HepG2 (cell line): ENCODE measurements around the gene C14orf119. TPM values are rescaled to one million over a fixed set of nuclear protein-coding genes. Genes with fewer than 3 reads are reported as not detected.

Experiments used
- ATAC-seq: fragments of 200-7000 bp; cut with Tn5 transposase; 3 replicates; pipeline ENCODE4 v1.9.1; 2020; ENCODE audit warnings: mild to moderate bottlenecking, moderate library complexity
- BruUV-seq: library from RNA; stranded (reverse); fragments of 400-500 nt; replicated peaks from 2 replicates; lab custom pipeline; 2021; lab: Mats Ljungman, UMichigan
- CTCF ChIA-PET: fragments of 300-600 bp; formaldehyde crosslinking; extraction: SDS; loops from one replicate; lab custom pipeline; 2021; ENCODE audit warnings: low total read pairs, inconsistent platforms, low intra/inter-chr PET ratio; lab: Yijun Ruan, JAX
- POLR2A ChIA-PET: fragments of 350-600 bp; sonication (Branson Sonifier 250); formaldehyde crosslinking; loops from one replicate; lab custom pipeline; 2020; ENCODE audit warnings: antibody characterized with exemption, inconsistent platforms; lab: Yijun Ruan, JAX
- DNase-seq: peaks from one replicate; pipeline ENCODE4 v3.0.0-alpha.2; 2015; ENCODE audit warnings: low spot score
- FAIRE-seq: peaks from 3 replicates; lab custom pipeline; 2011; peaks lifted over from hg19 to GRCh38; lab: Jason Lieb, UNC
- H2AFZ ChIP-seq: one replicate; pipeline ENCODE4 v1.6.1; 2011; ENCODE audit warnings: low read length, inconsistent platforms
- H3K27ac ChIP-seq: fragments of 300-600 bp; 3 replicates; pipeline ENCODE4 v1.8.0; 2011; ENCODE audit warnings: mixed run types, mild to moderate bottlenecking, mixed read lengths, low read length, inconsistent platforms; ENCODE audit not compliant: insufficient read depth; ENCODE audit errors: extremely low read length
- H3K27me3 ChIP-seq, 2 experiments: fragments of 200-600 bp in 1 of 2; 2 replicates in 1 of 2; 3 replicates in 1 of 2; pipeline versions ENCODE4 v1.6.0 to v1.8.0; 2011; ENCODE audit warnings: low read length in 2 of 2, mild to moderate bottlenecking in 2 of 2, moderate library complexity in 2 of 2, inconsistent platforms in 1 of 2; ENCODE audit not compliant: insufficient read depth in 2 of 2, control insufficient read depth in 1 of 2
- H3K36me3 ChIP-seq, 2 experiments: fragments of 200-600 bp in 1 of 2; replicated peaks in 1 of 2; 2 replicates in 1 of 2; 3 replicates in 1 of 2; pipeline versions ENCODE4 v1.5.1 to v1.8.0; 2011; ENCODE audit warnings: low read length in 2 of 2, inconsistent platforms in 1 of 2; ENCODE audit not compliant: insufficient read depth in 2 of 2, control insufficient read depth in 1 of 2
- H3K4me1 ChIP-seq: 2 replicates; pipeline ENCODE4 v1.5.1; 2012; ENCODE audit warnings: low read length, inconsistent platforms; ENCODE audit not compliant: insufficient read depth
- H3K4me2 ChIP-seq: 2 replicates; pipeline ENCODE4 v1.6.0; 2011; ENCODE audit warnings: low read depth, low read length, inconsistent platforms
- H3K4me3 ChIP-seq, 3 experiments: fragments of 200-600 bp in 1 of 3; sonication (generic), shearing (Covaris generic) in 1 of 3; replicated peaks in 1 of 3; 2 replicates each; pipeline ENCODE4 v1.5.1; 2011 to 2016; ENCODE audit warnings: low read length in 3 of 3, inconsistent platforms in 2 of 3, low read depth in 2 of 3, mild to moderate bottlenecking in 2 of 3, control low read depth in 1 of 3, mixed read lengths in 1 of 3; ENCODE audit not compliant: insufficient read depth in 1 of 3
- H3K79me2 ChIP-seq: one replicate; pipeline ENCODE4 v1.6.1; 2011; ENCODE audit warnings: low read length, inconsistent platforms; ENCODE audit not compliant: insufficient read depth
- H3K9ac ChIP-seq: 2 replicates; pipeline ENCODE4 v1.6.0; 2011; ENCODE audit warnings: mild to moderate bottlenecking, low read depth, low read length, inconsistent platforms; ENCODE audit not compliant: insufficient read depth
- H3K9me3 ChIP-seq: 2 replicates; pipeline ENCODE4 v1.5.1; 2012; ENCODE audit warnings: mild to moderate bottlenecking, low read length
- H4K20me1 ChIP-seq: 2 replicates; pipeline ENCODE4 v1.6.0; 2011; ENCODE audit warnings: inconsistent platforms, mild to moderate bottlenecking, low read length, moderate library complexity; ENCODE audit not compliant: insufficient read depth
- AHR ChIP-seq: IDR thresholded peaks from 2 replicates; pipeline ENCODE4 v1.6.1; 2018; ENCODE audit warnings: missing genetic modification reagents, missing compliant biosample characterization
- ARID4A ChIP-seq: sonication (generic); formaldehyde crosslinking; IDR thresholded peaks from 2 replicates; pipeline ENCODE4 v1.5.0; 2020; ENCODE audit warnings: mild to moderate bottlenecking, missing genetic modification reagents, borderline replicate concordance
- MBD4 ChIP-seq: IDR thresholded peaks from 2 replicates; pipeline ENCODE4 v1.6.1; 2012; ENCODE audit warnings: low read length, inconsistent platforms, borderline replicate concordance
- POLR2G ChIP-seq: fragments of 200-400 bp; formaldehyde crosslinking; IDR thresholded peaks from 2 replicates; pipeline ENCODE4 v1.6.1; 2018; ENCODE audit warnings: mild to moderate bottlenecking, low read depth, low read length, moderate library complexity
- SALL2 ChIP-seq: sonication (generic); formaldehyde crosslinking; IDR thresholded peaks from 2 replicates; pipeline ENCODE4 v1.8.1; 2023; ENCODE audit warnings: mild to moderate bottlenecking, missing genetic modification reagents, inconsistent platforms
- TP53 ChIP-seq: sonication (generic); formaldehyde crosslinking; conservative IDR thresholded peaks from 2 replicates; pipeline ENCODE4 v1.4.0; 2020; ENCODE audit warnings: missing genetic modification reagents
- ZNF282 ChIP-seq: fragments of 450-650 bp; IDR thresholded peaks from 2 replicates; pipeline ENCODE4 v1.6.1; 2018; ENCODE audit not compliant: partially characterized antibody
- WGBS: methylation state at CpG from one replicate; pipeline ENCODE4 v1.1.6; 2017; ENCODE audit warnings: low lambda C conversion rate; 5-methylcytosine and 5-hydroxymethylcytosine counted together
- in situ Hi-C: cut with HindIII; loops from 2 replicates; pipeline ENCODE4 v1.10.0; 2017; ENCODE audit warnings: low pct_unique_long_range_greater_than_20kb; ENCODE audit not compliant: extremely low pct_ligation_motif_present
- intact Hi-C: fragments of 100-400 bp; cut with micrococcal nuclease; formaldehyde crosslinking; loops from one replicate; pipeline ENCODE4 v1.10.0; 2022; ENCODE audit not compliant: unreplicated experiment
- polyA plus RNA-seq, 8 experiments: library from polyadenylated mRNA; depleted of rRNA in 3 of 8; stranded (reverse) in 7 of 8; unstranded in 1 of 8; fragments of >200 nt; fragmentation: Illumina TruSeq in 4 of 8; extraction: Trizol in 4 of 8; gene quantifications; 2 replicates each; pipeline versions ENCODE4 v1.2.1 to v1.2.3, GENCODE V29; 2011 to 2016; ENCODE audit warnings: low read depth in 4 of 8, missing spikeins in 1 of 8, mixed read lengths in 1 of 8; ENCODE audit not compliant: insufficient read depth in 1 of 8
- total RNA-seq, 5 experiments: library from RNA; depleted of rRNA; stranded (reverse); fragments of >200 nt; fragmentation: Illumina TruSeq; extraction: Trizol; gene quantifications; 2 replicates each; pipeline ENCODE4 v1.2.3, GENCODE V29; 2016; ENCODE audit warnings: low read depth in 1 of 5
- TF ChIP-seq, protein P1 (sequence below): sonication (generic); formaldehyde crosslinking; IDR thresholded peaks from 2 replicates; pipeline ENCODE4 v1.4.0; 2020; ENCODE audit warnings: missing genetic modification reagents, mild to moderate bottlenecking, borderline replicate concordance
- TF ChIP-seq, protein P2 (sequence below): sonication (generic); formaldehyde crosslinking; IDR thresholded peaks from 2 replicates; pipeline ENCODE4 v1.4.0; 2020; ENCODE audit warnings: mild to moderate bottlenecking, missing genetic modification reagents
- TF ChIP-seq, protein P3 (sequence below): sonication (generic); formaldehyde crosslinking; IDR thresholded peaks from 2 replicates; pipeline ENCODE4 v1.4.0; 2020; ENCODE audit warnings: mild to moderate bottlenecking, missing genetic modification reagents

Gene C14orf119
- total and polyA plus RNA-seq, 2 of the 13 experiments (the other 11 are each of a cell fraction or from before 2014, with no cell fraction given) = 117 to 206 TPM

DNA sequence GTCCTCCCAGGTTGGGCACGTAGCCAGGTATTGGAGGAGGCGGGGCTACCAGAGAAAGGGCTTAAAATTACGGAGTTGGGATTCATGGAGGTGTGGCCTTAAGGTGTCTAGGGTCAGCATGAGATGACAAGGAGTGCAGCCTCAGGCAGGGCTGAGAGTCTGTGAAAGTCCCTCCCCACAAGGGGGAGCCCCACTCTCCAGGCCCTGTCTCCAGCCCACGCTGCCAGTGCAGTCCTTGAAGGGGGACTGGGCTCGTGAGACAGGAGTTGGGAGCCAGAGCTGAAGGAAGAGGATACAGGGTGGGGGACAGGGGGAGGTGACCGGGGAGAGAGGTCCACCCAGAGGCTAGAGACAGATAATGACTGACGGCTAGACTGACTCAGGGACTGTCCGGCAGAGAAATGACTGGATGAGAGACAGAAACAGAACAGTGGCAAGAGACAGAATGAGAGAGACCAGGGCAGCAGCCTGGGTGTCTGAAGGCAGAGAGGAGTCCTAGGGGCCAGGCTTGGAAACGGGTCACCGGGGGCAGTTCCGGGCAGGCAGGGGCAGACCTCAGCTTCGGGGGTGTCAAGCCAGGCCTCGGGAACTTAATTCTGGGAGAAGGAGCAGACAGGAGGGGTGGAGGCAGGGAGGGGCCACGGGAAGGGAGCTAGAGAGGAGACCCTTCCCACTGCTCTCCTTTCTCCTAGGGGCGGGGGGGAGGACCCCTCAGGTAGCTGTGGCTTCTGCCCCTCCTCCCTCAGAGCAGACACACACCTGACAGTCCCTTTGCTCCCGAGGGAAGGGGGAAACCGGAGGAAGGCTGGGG lies 39.0 kb upstream of the C14orf119 start (continued):
- TF ChIP-seq MBD4 (no peak), POLR2G (no peak), AHR (CRISPR knock-in tag) (0 out of 2 replicates have a peak, but pooled peaks have one; percentile 38)
- TF ChIP-seq, protein P1, sequence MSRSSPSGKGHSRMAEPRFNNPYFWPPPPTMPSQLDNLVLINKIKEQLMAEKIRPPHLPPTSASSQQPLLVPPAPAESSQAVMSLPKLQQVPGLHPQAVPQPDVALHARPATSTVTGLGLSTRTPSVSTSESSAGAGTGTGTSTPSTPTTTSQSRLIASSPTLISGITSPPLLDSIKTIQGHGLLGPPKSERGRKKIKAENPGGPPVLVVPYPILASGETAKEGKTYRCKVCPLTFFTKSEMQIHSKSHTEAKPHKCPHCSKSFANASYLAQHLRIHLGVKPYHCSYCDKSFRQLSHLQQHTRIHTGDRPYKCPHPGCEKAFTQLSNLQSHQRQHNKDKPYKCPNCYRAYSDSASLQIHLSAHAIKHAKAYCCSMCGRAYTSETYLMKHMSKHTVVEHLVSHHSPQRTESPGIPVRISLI (CRISPR knock-in tag) = no peak
- TF ChIP-seq, protein P2, sequence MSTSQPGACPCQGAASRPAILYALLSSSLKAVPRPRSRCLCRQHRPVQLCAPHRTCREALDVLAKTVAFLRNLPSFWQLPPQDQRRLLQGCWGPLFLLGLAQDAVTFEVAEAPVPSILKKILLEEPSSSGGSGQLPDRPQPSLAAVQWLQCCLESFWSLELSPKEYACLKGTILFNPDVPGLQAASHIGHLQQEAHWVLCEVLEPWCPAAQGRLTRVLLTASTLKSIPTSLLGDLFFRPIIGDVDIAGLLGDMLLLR (CRISPR knock-in tag) = 0 out of 2 replicates have a peak, but pooled peaks have one; percentile 48

- Histone ChIP-seq H3K27ac (no peak within 1 kb of the TSS), H3K36me3 (peaks cover 24 to 27% of the 10 kb centered on the region in 2 experiments), H4K20me1 (peaks cover 13% of the 10 kb centered on the region; the same call in 1 of the 2 replicates), H3K27me3 (peaks cover 0 to 6% of the 10 kb centered on the region in 2 experiments; a peak in 1 of 5 replicates), H3K4me2 (peak within 1 kb of the TSS; percentile 98), H2AFZ (no peak within 1 kb of the TSS), H3K9me3 (no peaks in the 10 kb centered on the region), H3K4me1 (peaks cover 28% of the 10 kb centered on the region), H3K9ac (peak within 1 kb of the TSS; percentile 54; the same call in 1 of the 2 replicates), H3K4me3 (peak within 1 kb of the TSS; percentile 55 to 88 (median 64)), H3K79me2 (no peaks in the 10 kb centered on the region)
- intact Hi-C loops = no loop called here
- 5% methylated on average over 64 of the region's 73 CpGs for WGBS
- no peak for DNase-seq
- POLR2A ChIA-PET = interaction anchor here (0.8 to 7.4 kb wide), 29 partner anchors 10 to 264 kb away, joined by 3 to 72 read pairs (median 12); partner anchors contain the start of genes ACIN1, AJUBA, C14orf119 and HAUS4
- CTCF ChIA-PET = interaction anchor here (0.7 to 8.5 kb wide), 12 partner anchors 12 to 500 kb away, joined by 3 to 173 read pairs (median 5); partner anchors contain the start of gene AJUBA
- in situ Hi-C loops = no loop called here
- FAIRE-seq = no peak
- ATAC-seq = peak; percentile 23
- no TSS peak for BruUV-seq
- TF ChIP-seq ARID4A = 0 out of 2 replicates have a peak, but pooled peaks have one; percentile 10
- no peak for TF ChIP-seq TP53 (CRISPR knock-in tag)
- TF ChIP-seq, protein P3, sequence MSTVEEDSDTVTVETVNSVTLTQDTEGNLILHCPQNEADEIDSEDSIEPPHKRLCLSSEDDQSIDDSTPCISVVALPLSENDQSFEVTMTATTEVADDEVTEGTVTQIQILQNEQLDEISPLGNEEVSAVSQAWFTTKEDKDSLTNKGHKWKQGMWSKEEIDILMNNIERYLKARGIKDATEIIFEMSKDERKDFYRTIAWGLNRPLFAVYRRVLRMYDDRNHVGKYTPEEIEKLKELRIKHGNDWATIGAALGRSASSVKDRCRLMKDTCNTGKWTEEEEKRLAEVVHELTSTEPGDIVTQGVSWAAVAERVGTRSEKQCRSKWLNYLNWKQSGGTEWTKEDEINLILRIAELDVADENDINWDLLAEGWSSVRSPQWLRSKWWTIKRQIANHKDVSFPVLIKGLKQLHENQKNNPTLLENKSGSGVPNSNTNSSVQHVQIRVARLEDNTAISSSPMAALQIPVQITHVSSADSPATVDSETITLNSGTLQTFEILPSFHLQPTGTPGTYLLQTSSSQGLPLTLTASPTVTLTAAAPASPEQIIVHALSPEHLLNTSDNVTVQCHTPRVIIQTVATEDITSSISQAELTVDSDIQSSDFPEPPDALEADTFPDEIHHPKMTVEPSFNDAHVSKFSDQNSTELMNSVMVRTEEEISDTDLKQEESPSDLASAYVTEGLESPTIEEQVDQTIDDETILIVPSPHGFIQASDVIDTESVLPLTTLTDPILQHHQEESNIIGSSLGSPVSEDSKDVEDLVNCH (CRISPR knock-in tag) = 0 out of 2 replicates have a peak, but pooled peaks have one; percentile 45
- 0 out of 2 replicates have a peak, but pooled peaks have one; percentile 5 for TF ChIP-seq SALL2 (CRISPR knock-in tag)
- peak; percentile 88 for TF ChIP-seq ZNF282
Observed at GRCh38 chr14:23056956-23057756, 38.1 kb upstream of the C14orf119 start, which contains the start of gene CDH24. TSS of gene CDH24 (minus strand) at chr14:23057520. CDS start at chr14:23055733, 1,787 bp downstream.
